Measurements from ENCODE around the gene RBCK1.

- TF ChIP-seq CTCF (IDR thresholded peaks at IDR 0.05) (no peak), POLR2A (IDR thresholded peaks at IDR 0.05) (no peak), POLR2AphosphoS5 (IDR thresholded peaks at IDR 0.05) (no peak), EP300 (IDR thresholded peaks at IDR 0.05) (no peak)
These were observed 64.8 kb downstream of the RBCK1 start for GRCh38 chr20:472889-473292.

Measured in upper lobe of left lung (tissue), 4 donors.